ENCODE results near the gene SETSIP.

DNA sequence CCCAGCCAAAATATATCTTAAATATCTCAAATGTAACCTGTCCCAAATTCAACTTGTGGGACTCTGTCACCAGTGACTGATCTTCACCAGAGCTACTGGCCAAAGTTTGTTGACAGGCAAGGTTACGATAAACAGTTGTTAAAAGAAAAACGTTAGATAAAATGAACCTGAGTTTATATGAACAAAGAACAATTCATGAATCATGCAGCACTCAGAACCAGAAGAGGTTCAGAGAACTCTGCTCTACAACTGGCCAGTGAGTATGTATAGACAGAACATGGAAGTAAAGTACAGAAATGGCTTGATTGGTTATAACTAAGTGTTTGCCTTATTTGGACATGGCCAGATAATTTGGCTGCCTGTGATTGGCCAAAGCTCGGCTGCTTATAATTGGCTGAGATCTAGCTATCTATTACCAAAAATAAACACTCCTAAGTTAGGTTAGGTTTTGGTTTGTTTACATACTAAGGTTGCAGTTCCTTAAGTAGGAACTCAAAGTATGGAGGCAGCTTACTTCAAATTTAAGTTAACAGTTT, 30.4 kb upstream of the SETSIP start:
- TF ChIP-seq, protein P1, sequence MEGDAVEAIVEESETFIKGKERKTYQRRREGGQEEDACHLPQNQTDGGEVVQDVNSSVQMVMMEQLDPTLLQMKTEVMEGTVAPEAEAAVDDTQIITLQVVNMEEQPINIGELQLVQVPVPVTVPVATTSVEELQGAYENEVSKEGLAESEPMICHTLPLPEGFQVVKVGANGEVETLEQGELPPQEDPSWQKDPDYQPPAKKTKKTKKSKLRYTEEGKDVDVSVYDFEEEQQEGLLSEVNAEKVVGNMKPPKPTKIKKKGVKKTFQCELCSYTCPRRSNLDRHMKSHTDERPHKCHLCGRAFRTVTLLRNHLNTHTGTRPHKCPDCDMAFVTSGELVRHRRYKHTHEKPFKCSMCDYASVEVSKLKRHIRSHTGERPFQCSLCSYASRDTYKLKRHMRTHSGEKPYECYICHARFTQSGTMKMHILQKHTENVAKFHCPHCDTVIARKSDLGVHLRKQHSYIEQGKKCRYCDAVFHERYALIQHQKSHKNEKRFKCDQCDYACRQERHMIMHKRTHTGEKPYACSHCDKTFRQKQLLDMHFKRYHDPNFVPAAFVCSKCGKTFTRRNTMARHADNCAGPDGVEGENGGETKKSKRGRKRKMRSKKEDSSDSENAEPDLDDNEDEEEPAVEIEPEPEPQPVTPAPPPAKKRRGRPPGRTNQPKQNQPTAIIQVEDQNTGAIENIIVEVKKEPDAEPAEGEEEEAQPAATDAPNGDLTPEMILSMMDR (conservative IDR thresholded peaks at IDR 0.05; ENCODE audit: low read length) = no peak
- no peak for TF ChIP-seq EZH2phosphoT487 (IDR thresholded peaks at IDR 0.05; ENCODE audit: borderline replicate concordance, low read depth, low read length)
